ENCODE measurements around the gene RASSF8. TPM values are rescaled to one million over a fixed set of nuclear protein-coding genes. Genes with fewer than 3 reads are reported as not detected.

The RASSF8 gene
- total RNA-seq (2022; extraction: Qiagen RNA extraction) = 6.4 to 11.6 TPM (median 9.8 TPM) in 5 replicates

GRCh38 chr12:25958428-25959070 is at the start of gene RASSF8:
Gene RASSF8, plus strand, starts transcription at chr12:25958682. Its CDS starts 96,662 bp downstream, at chr12:26055344.

GRCh38 chr12:26124446-26125399 is 166.2 kb downstream of the RASSF8 start, which contains the start of gene BHLHE41:
Gene BHLHE41, minus strand, starts transcription at chr12:26125037. Its CDS starts 258 bp downstream, at chr12:26124779.

Other genes with a start within 250 kb of the RASSF8 start
- gene BHLHE41, start 166.4 kb downstream of the RASSF8 start, total RNA-seq (2022; extraction: Qiagen RNA extraction) = 0.28 to 1.6 TPM (median 0.47 TPM) in 5 replicates
- gene SSPN, start 236.9 kb downstream of the RASSF8 start, total RNA-seq (2022; extraction: Qiagen RNA extraction) = 0.43 to 0.73 TPM (median 0.48 TPM) in 5 replicates